ENCODE data around the gene VWC2L. TPM values are rescaled to one million over a fixed set of nuclear protein-coding genes. Genes with fewer than 3 reads are reported as not detected.
A peak's percentile ranks its signal among the peaks of the same experiment; 100 is the strongest.

The VWC2L gene
- total RNA-seq, 1 donor, result not detected

- H3K4me3 ChIP-seq (ENCODE audit: low read depth, low read length), result no peak overlapping the region
- DNase-seq (ENCODE audit: low read depth), result peak; percentile 53
- TF ChIP-seq CTCF (IDR thresholded peaks at IDR 0.05; ENCODE audit: insufficient read depth, low read depth, low read length), result no peak
These were observed 70.3 kb downstream of the VWC2L start for GRCh38 chr2:214481204-214481603.

GRCh38 chr2:214482728-214483127 lies 71.9 kb downstream of the VWC2L start:
- no peak for DNase-seq (ENCODE audit: low read depth)
- no peak overlapping the region for H3K4me3 ChIP-seq (ENCODE audit: low read depth, low read length)
- TF ChIP-seq CTCF (IDR thresholded peaks at IDR 0.05; ENCODE audit: insufficient read depth, low read depth, low read length), result no peak

GRCh38 chr2:214484239-214484638 lies 73.4 kb downstream of the VWC2L start:
- TF ChIP-seq CTCF (IDR thresholded peaks at IDR 0.05; ENCODE audit: insufficient read depth, low read depth, low read length), result no peak
- no peak for DNase-seq (ENCODE audit: low read depth)
- H3K4me3 ChIP-seq (ENCODE audit: low read depth, low read length), result no peak overlapping the region

GRCh38 chr2:214484701-214485100 lies 73.8 kb downstream of the VWC2L start:
- no peak for TF ChIP-seq CTCF (IDR thresholded peaks at IDR 0.05; ENCODE audit: insufficient read depth, low read depth, low read length)
- no peak for DNase-seq (ENCODE audit: low read depth)
- no peak overlapping the region for H3K4me3 ChIP-seq (ENCODE audit: low read depth, low read length)

- no peak for TF ChIP-seq CTCF (IDR thresholded peaks at IDR 0.05; ENCODE audit: insufficient read depth, low read depth, low read length)
- no peak for DNase-seq (ENCODE audit: low read depth)
- H3K4me3 ChIP-seq (ENCODE audit: low read depth, low read length), result no peak overlapping the region
These were observed 78.3 kb downstream of the VWC2L start for GRCh38 chr2:214489181-214489580.

- TF ChIP-seq CTCF (IDR thresholded peaks at IDR 0.05; ENCODE audit: insufficient read depth, low read depth, low read length), result no peak
- no peak overlapping the region for H3K4me3 ChIP-seq (ENCODE audit: low read depth, low read length)
- no peak for DNase-seq (ENCODE audit: low read depth)
These were observed 78.8 kb downstream of the VWC2L start for GRCh38 chr2:214489702-214490101.

GRCh38 chr2:214492152-214492551 lies 81.3 kb downstream of the VWC2L start:
- no peak overlapping the region for H3K4me3 ChIP-seq (ENCODE audit: low read depth, low read length)
- no peak for TF ChIP-seq CTCF (IDR thresholded peaks at IDR 0.05; ENCODE audit: insufficient read depth, low read depth, low read length)
- DNase-seq (ENCODE audit: low read depth), result no peak
